GM12878 (cell line): ENCODE measurements around the gene QPCT. TPM values are rescaled to one million over a fixed set of nuclear protein-coding genes. Genes with fewer than 3 reads are reported as not detected.
A peak's percentile ranks its signal among the peaks of the same experiment; 100 is the strongest.

ENCODE experiments used
- ASH2L ChIP-seq: fragments of 300-600, 200-600 bp; sonication (generic); IDR thresholded peaks from 2 replicates; pipeline ENCODE4 v1.6.1; 2017; ENCODE audit warnings: low read depth, mild to moderate bottlenecking, borderline replicate concordance
- CHD2 ChIP-seq: IDR thresholded peaks from 2 replicates; pipeline ENCODE4 v1.6.1; 2011; ENCODE audit warnings: low read depth, low read length, improper control_type of control experiment, borderline replicate concordance
- EED ChIP-seq: sonication (generic); IDR thresholded peaks from 2 replicates; pipeline ENCODE4 v1.6.1; 2016; ENCODE audit warnings: antibody characterized with exemption, low read depth
- ESRRA ChIP-seq: IDR thresholded peaks from 2 replicates; pipeline ENCODE4 v1.6.1; 2012; ENCODE audit warnings: mild to moderate bottlenecking, low read length, improper control_type of control experiment
- HCFC1 ChIP-seq: fragments of 150-350 bp; IDR thresholded peaks from 2 replicates; pipeline ENCODE4 v1.6.1; 2014; ENCODE audit warnings: low read length
- HDAC6 ChIP-seq: fragments of 200-600 bp; sonication (generic); IDR thresholded peaks from one replicate; pipeline ENCODE4 v1.8.0; 2017; ENCODE audit warnings: antibody characterized with exemption; ENCODE audit not compliant: unreplicated experiment
- IRF5 ChIP-seq: fragments of 450-650 bp; IDR thresholded peaks from 2 replicates; pipeline ENCODE4 v1.6.1; 2017; ENCODE audit warnings: borderline replicate concordance
- NBN ChIP-seq: fragments of 450-650 bp; IDR thresholded peaks from 2 replicates; pipeline ENCODE4 v1.6.1; 2016
- SIN3A ChIP-seq: IDR thresholded peaks from 2 replicates; pipeline ENCODE4 v1.6.1; 2012; ENCODE audit warnings: low read depth, low read length, improper control_type of control experiment
- SPI1 ChIP-seq: IDR thresholded peaks from 2 replicates; pipeline ENCODE4 v1.6.1; 2011; ENCODE audit warnings: low read depth, mild to moderate bottlenecking, low read length, moderate library complexity, borderline replicate concordance; ENCODE audit not compliant: insufficient read depth
- polyA plus RNA-seq, 11 experiments: library from polyadenylated mRNA; depleted of rRNA in 4 of 11; unstranded in 6 of 11; stranded (reverse) in 5 of 11; fragments of >200 nt; fragmentation: Nextera tagmentation in 4 of 11; fragmentation: Illumina TruSeq in 1 of 11; extraction: Ambion mirVana in 4 of 11; extraction: Trizol in 1 of 11; gene quantifications; 1 replicate in 1 of 11; 2 replicates in 10 of 11; pipeline versions ENCODE4 v1.2.1 to v1.2.3, GENCODE V29; 2011 to 2016; ENCODE audit warnings: inconsistent platforms in 2 of 11, missing spikeins in 2 of 11, low read depth in 1 of 11
- total RNA-seq, 4 experiments: library from RNA; depleted of rRNA in 3 of 4; stranded (reverse); fragments of >200 nt in 3 of 4; fragmentation: Illumina TruSeq in 1 of 4; extraction: Trizol in 1 of 4; gene quantifications; 2 replicates each; pipeline versions ENCODE4 v1.2.1 to v1.2.3, GENCODE V29; 2013 to 2021
- TF ChIP-seq, protein P1 (sequence below): fragments of 450-650 bp; IDR thresholded peaks from 2 replicates; pipeline ENCODE4 v1.6.1; 2017; ENCODE audit warnings: mild to moderate bottlenecking
- TF ChIP-seq, protein P2 (sequence below): IDR thresholded peaks from 2 replicates; pipeline ENCODE4 v1.6.1; 2011; ENCODE audit warnings: borderline replicate concordance, low read depth, mild to moderate bottlenecking, moderate library complexity, low read length; ENCODE audit not compliant: insufficient read depth, poor library complexity, severe bottlenecking
- TF ChIP-seq, protein P3 (sequence below): fragments of 450-650 bp; IDR thresholded peaks from 2 replicates; pipeline ENCODE4 v1.6.1; 2018; ENCODE audit warnings: borderline replicate concordance, mild to moderate bottlenecking; ENCODE audit not compliant: partially characterized antibody

Gene QPCT
- total and polyA plus RNA-seq, 10 of the 15 experiments (the other 5 are each of a cell fraction or from before 2014, with no cell fraction given) = 0.14 to 0.86 (median 0.18) TPM; not detected in 1

- TF ChIP-seq, protein P1, sequence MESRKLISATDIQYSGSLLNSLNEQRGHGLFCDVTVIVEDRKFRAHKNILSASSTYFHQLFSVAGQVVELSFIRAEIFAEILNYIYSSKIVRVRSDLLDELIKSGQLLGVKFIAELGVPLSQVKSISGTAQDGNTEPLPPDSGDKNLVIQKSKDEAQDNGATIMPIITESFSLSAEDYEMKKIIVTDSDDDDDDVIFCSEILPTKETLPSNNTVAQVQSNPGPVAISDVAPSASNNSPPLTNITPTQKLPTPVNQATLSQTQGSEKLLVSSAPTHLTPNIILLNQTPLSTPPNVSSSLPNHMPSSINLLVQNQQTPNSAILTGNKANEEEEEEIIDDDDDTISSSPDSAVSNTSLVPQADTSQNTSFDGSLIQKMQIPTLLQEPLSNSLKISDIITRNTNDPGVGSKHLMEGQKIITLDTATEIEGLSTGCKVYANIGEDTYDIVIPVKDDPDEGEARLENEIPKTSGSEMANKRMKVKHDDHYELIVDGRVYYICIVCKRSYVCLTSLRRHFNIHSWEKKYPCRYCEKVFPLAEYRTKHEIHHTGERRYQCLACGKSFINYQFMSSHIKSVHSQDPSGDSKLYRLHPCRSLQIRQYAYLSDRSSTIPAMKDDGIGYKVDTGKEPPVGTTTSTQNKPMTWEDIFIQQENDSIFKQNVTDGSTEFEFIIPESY = no peak
- no peak for TF ChIP-seq IRF5
- 0 out of 2 replicates have a peak, but pooled peaks have one; percentile 36 for TF ChIP-seq EED
- no peak for TF ChIP-seq HDAC6
- TF ChIP-seq ASH2L = no peak
- TF ChIP-seq, protein P2, sequence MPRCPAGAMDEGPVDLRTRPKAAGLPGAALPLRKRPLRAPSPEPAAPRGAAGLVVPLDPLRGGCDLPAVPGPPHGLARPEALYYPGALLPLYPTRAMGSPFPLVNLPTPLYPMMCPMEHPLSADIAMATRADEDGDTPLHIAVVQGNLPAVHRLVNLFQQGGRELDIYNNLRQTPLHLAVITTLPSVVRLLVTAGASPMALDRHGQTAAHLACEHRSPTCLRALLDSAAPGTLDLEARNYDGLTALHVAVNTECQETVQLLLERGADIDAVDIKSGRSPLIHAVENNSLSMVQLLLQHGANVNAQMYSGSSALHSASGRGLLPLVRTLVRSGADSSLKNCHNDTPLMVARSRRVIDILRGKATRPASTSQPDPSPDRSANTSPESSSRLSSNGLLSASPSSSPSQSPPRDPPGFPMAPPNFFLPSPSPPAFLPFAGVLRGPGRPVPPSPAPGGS = no peak
- TF ChIP-seq ESRRA = 0 out of 2 replicates have a peak, but pooled peaks have one; percentile 33
- peak; percentile 58; the same call in 1 of the 2 replicates for TF ChIP-seq SIN3A
- TF ChIP-seq NBN = peak; percentile 18; the same call in 1 of the 2 replicates
- peak; percentile 67 for TF ChIP-seq HCFC1
- peak; percentile 30; the same call in 1 of the 2 replicates for TF ChIP-seq CHD2
- no peak for TF ChIP-seq SPI1
- TF ChIP-seq, protein P3, sequence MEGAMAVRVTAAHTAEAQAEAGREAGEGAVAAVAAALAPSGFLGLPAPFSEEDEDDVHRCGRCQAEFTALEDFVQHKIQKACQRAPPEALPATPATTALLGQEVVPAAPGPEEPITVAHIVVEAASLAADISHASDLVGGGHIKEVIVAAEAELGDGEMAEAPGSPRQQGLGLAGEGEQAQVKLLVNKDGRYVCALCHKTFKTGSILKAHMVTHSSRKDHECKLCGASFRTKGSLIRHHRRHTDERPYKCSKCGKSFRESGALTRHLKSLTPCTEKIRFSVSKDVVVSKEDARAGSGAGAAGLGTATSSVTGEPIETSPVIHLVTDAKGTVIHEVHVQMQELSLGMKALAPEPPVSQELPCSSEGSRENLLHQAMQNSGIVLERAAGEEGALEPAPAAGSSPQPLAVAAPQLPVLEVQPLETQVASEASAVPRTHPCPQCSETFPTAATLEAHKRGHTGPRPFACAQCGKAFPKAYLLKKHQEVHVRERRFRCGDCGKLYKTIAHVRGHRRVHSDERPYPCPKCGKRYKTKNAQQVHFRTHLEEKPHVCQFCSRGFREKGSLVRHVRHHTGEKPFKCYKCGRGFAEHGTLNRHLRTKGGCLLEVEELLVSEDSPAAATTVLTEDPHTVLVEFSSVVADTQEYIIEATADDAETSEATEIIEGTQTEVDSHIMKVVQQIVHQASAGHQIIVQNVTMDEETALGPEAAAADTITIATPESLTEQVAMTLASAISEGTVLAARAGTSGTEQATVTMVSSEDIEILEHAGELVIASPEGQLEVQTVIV = no peak
Measured at GRCh38 chr2:37324786-37325624, 19.4 kb upstream of the QPCT start, which contains the start of gene PRKD3 (continued).
